ENCODE data around the gene GTPBP4. TPM values are rescaled to one million over a fixed set of nuclear protein-coding genes. Genes with fewer than 3 reads are reported as not detected.

GTPBP4 gene
- total RNA-seq, 1 donor from 2014 or later, result 46.2 TPM

DNA sequence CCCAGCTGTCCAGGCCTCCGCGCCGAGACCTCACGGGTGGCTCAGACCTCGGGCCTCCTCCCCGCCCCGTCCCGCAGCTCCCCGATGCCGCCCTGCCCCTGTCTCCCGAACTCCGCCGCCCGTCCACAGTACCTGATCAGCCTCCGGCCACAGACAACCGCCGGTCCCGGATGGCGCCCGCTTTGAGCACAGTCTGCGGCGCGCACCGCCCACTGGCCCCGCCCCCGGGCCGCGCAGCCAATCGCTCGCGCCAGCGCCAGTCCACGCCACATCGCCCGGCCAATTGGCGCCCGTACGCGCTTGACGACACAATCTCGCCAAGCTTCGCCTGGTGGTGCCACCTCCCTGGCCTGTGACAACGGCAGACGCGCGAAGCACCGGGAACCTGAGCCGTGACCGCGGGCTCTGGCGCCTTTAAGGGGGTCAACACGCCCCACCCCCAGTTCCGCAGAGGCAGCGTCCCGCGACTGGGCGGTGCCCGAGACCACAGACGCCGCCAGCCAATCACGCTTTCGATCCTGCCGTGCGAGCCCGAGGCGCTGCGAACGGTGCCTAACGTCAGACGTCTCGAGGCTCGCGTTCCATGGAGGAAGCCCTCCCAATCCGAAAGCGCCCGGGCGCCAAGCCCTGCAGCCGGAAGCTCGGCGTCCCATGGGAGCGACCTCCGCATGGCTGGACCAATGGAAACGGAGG lies 60.6 kb downstream of the GTPBP4 start, which contains the start of gene IDI1:
TSS of gene IDI1 (minus strand) at position 388 of the 693 bp plus-strand sequence. CDS start at position 272, 116 bp downstream.
- Mint-ChIP-seq H3K27me3 (ENCODE audit: unreplicated experiment) (peaks cover 2% of the 10 kb centered on the region), H3K4me1 (ENCODE audit: unreplicated experiment) (peaks cover 38% of the 10 kb centered on the region), H3K4me3 (ENCODE audit: unreplicated experiment) (peak within 1 kb of the TSS; percentile 99), H3K27ac (ENCODE audit: unreplicated experiment) (peak within 1 kb of the TSS; percentile 96), H3K9me3 (ENCODE audit: unreplicated experiment) (no peaks in the 10 kb centered on the region), H3K36me3 (ENCODE audit: low read depth, unreplicated experiment) (peaks cover 4% of the 10 kb centered on the region)
- peak; percentile 97 for DNase-seq (ENCODE audit: low spot score)
- TF ChIP-seq, protein P1, sequence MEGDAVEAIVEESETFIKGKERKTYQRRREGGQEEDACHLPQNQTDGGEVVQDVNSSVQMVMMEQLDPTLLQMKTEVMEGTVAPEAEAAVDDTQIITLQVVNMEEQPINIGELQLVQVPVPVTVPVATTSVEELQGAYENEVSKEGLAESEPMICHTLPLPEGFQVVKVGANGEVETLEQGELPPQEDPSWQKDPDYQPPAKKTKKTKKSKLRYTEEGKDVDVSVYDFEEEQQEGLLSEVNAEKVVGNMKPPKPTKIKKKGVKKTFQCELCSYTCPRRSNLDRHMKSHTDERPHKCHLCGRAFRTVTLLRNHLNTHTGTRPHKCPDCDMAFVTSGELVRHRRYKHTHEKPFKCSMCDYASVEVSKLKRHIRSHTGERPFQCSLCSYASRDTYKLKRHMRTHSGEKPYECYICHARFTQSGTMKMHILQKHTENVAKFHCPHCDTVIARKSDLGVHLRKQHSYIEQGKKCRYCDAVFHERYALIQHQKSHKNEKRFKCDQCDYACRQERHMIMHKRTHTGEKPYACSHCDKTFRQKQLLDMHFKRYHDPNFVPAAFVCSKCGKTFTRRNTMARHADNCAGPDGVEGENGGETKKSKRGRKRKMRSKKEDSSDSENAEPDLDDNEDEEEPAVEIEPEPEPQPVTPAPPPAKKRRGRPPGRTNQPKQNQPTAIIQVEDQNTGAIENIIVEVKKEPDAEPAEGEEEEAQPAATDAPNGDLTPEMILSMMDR (IDR thresholded peaks at IDR 0.05; ENCODE audit: unreplicated experiment), result no peak

DNA sequence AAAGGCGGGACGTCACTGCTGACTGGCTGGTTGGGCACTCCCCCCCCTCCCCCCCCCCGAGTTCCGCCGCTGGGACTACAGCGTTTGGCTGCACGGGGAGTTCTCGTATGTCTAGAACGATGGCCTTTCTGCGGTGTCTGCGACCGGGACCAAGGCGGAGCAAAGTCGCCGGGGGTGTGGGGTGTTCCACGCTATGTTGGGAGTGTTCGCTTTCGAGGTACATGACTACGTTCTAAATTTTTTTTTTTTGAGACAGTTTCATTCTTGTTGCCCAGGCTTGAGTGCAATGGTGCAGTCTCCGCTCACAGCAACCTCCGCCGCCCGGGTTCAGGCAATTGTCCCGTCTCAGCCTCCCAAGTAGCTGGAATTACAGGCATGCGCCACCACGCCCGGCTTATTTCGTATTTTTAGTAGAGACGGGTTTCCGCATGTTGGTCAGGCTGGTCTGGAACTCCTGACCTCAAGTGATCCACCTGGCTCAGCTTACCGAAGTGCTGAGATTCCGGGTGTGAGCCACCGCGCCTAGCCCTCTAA lies 61.3 kb downstream of the GTPBP4 start:
- no peaks in the 10 kb centered on the region for H3K27me3 Mint-ChIP-seq (ENCODE audit: unreplicated experiment)
- no peaks in the 10 kb centered on the region for H3K9me3 Mint-ChIP-seq (ENCODE audit: unreplicated experiment)
- TF ChIP-seq, protein P1 (IDR thresholded peaks at IDR 0.05; ENCODE audit: unreplicated experiment), result no peak
- peak; percentile 33 for DNase-seq (ENCODE audit: low spot score)
- H3K27ac Mint-ChIP-seq (ENCODE audit: unreplicated experiment), result peak overlapping the region; percentile 96
- peaks cover 35% of the 10 kb centered on the region for H3K4me1 Mint-ChIP-seq (ENCODE audit: unreplicated experiment)
- H3K36me3 Mint-ChIP-seq (ENCODE audit: low read depth, unreplicated experiment), result peaks cover 4% of the 10 kb centered on the region
- peak overlapping the region; percentile 99 for H3K4me3 Mint-ChIP-seq (ENCODE audit: unreplicated experiment)

DNA sequence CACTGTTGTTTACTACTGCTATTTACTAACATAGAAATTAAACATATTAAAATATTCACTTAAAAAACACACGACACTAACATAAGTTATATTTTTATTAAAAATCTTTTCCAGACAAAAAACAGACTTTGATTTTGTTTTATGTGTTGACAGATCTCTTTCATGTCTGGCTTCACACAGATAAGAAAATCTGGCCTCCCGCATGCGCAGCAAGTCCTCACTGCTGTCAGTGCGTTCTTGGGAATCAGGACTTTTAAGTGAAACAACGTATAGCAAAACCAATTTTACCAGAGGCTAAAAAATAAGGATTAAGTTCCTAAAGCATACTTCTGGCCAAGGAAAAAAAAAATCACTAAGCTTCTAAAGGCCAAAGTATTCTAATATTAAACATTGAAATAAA lies 61.9 kb downstream of the GTPBP4 start:
- Mint-ChIP-seq H3K9me3 (ENCODE audit: unreplicated experiment) (no peaks in the 10 kb centered on the region), H3K4me3 (ENCODE audit: unreplicated experiment) (peak overlapping the region; percentile 99), H3K27ac (ENCODE audit: unreplicated experiment) (peak overlapping the region; percentile 96), H3K27me3 (ENCODE audit: unreplicated experiment) (no peaks in the 10 kb centered on the region), H3K36me3 (ENCODE audit: low read depth, unreplicated experiment) (peaks cover 4% of the 10 kb centered on the region), H3K4me1 (ENCODE audit: unreplicated experiment) (peaks cover 34% of the 10 kb centered on the region)
- TF ChIP-seq, protein P1 (IDR thresholded peaks at IDR 0.05; ENCODE audit: unreplicated experiment), result no peak
- DNase-seq (ENCODE audit: low spot score), result no peak

DNA sequence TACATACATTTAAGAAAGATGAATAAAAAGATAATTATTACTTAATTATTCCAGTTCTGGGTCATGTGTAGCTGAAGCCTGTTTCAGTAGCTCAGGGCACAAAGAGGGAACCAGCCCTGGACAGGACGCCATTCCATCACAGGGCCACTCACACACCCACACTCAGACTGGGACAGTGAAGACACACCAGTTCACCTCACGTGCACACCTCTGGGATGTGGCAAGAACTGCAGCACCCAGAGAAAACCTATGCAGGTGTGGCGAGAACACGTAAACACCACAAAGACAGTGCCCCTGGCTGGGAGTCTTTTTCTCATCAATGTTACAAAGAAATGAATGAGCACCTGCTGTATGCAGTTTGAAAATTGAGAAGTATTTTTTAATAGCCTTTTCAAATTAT lies 62.3 kb downstream of the GTPBP4 start:
- no peak overlapping the region for H3K27ac Mint-ChIP-seq (ENCODE audit: unreplicated experiment)
- no peaks in the 10 kb centered on the region for H3K9me3 Mint-ChIP-seq (ENCODE audit: unreplicated experiment)
- TF ChIP-seq, protein P1 (IDR thresholded peaks at IDR 0.05; ENCODE audit: unreplicated experiment), result no peak
- H3K4me1 Mint-ChIP-seq (ENCODE audit: unreplicated experiment), result peaks cover 32% of the 10 kb centered on the region
- peak overlapping the region; percentile 81 for H3K4me3 Mint-ChIP-seq (ENCODE audit: unreplicated experiment)
- no peaks in the 10 kb centered on the region for H3K27me3 Mint-ChIP-seq (ENCODE audit: unreplicated experiment)
- peaks cover 4% of the 10 kb centered on the region for H3K36me3 Mint-ChIP-seq (ENCODE audit: low read depth, unreplicated experiment)
- no peak for DNase-seq (ENCODE audit: low spot score)

DNA sequence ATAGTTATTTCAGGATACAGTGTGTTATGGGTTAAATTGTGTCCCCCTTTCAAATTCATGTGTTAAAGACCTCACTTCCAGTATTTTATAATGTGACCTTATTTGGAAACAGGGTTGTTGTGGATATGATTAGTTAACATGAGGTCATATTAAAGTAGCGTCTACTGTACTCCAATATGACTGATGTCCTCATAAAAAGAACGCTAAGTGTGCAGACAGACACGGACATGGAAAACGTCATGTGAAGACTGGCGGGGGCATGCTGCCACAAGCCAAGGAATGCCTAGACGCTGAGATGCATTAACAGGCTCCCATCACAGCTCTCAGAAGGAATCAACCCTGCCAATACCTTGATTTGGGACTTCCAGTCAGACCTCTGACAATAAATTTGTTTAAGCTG lies 66.5 kb downstream of the GTPBP4 start:
- H3K36me3 Mint-ChIP-seq (ENCODE audit: low read depth, unreplicated experiment), result no peaks in the 10 kb centered on the region
- H3K4me3 Mint-ChIP-seq (ENCODE audit: unreplicated experiment), result peak overlapping the region; percentile 96
- H3K4me1 Mint-ChIP-seq (ENCODE audit: unreplicated experiment), result peaks cover 41% of the 10 kb centered on the region
- H3K9me3 Mint-ChIP-seq (ENCODE audit: unreplicated experiment), result no peaks in the 10 kb centered on the region
- no peak overlapping the region for H3K27ac Mint-ChIP-seq (ENCODE audit: unreplicated experiment)
- no peak for DNase-seq (ENCODE audit: low spot score)
- TF ChIP-seq, protein P1 (IDR thresholded peaks at IDR 0.05; ENCODE audit: unreplicated experiment), result no peak
- peaks cover 13% of the 10 kb centered on the region for H3K27me3 Mint-ChIP-seq (ENCODE audit: unreplicated experiment)

Measured in endothelial cell (in vitro differentiated cells).